Activated CD8-positive, alpha-beta T cell treated with anti-CD3 and anti-CD28 coated beads, Interleukin-2, amount 10 ng/mL, durations not matched to agents 7 days and 5 days (primary cell): ENCODE data around the gene COL9A1. TPM values are rescaled to one million over a fixed set of nuclear protein-coding genes. Genes with fewer than 3 reads are reported as not detected.

ENCODE experiments used
- ATAC-seq: fragments of 150-1000 bp; cut with Tn5 transposase; one replicate; pipeline ENCODE4 v1.10.0; 2021; ENCODE audit warnings: moderate library complexity
- CTCF ChIA-PET: fragments of 350-600 bp; sonication (Branson Sonifier 250); formaldehyde crosslinking; loops from one replicate; lab custom pipeline; 2021; ENCODE audit warnings: antibody characterized with exemption; lab: Charles Lee
- POLR2A ChIA-PET: fragments of 350-600 bp; sonication (Branson Sonifier 250); formaldehyde crosslinking; loops from one replicate; lab custom pipeline; 2021; ENCODE audit warnings: antibody characterized with exemption; lab: Charles Lee
- DNase-seq: peaks from one replicate; pipeline ENCODE4 v3.0.0-alpha.2; 2020
- H3K27ac Mint-ChIP-seq: one replicate; pipeline ENCODE4 v1.8.0; 2021; ENCODE audit warnings: mild to moderate bottlenecking, mixed read lengths
- H3K27me3 Mint-ChIP-seq: one replicate; pipeline ENCODE4 v1.8.0; 2021; ENCODE audit warnings: low read depth, mixed read lengths
- H3K36me3 Mint-ChIP-seq: one replicate; pipeline ENCODE4 v1.8.0; 2021; ENCODE audit warnings: low read depth, mixed read lengths
- H3K4me1 Mint-ChIP-seq: one replicate; pipeline ENCODE4 v1.8.0; 2021; ENCODE audit warnings: low read depth, mixed read lengths
- H3K4me3 Mint-ChIP-seq: one replicate; pipeline ENCODE4 v1.8.0; 2021; ENCODE audit warnings: mild to moderate bottlenecking, mixed read lengths
- H3K9me3 Mint-ChIP-seq: one replicate; pipeline ENCODE4 v1.8.0; 2022; ENCODE audit warnings: mixed read lengths; ENCODE audit not compliant: insufficient read depth
- total RNA-seq, 2 experiments: library from RNA; stranded (reverse); gene quantifications; one replicate each; pipeline ENCODE4 v1.2.3, GENCODE V29; 2021

Gene COL9A1
- total RNA-seq, 2 experiments from 2014 or later = not detected

- CTCF ChIA-PET = no interaction called here
- POLR2A ChIA-PET = no interaction called here
These were observed 17.7 kb downstream of the COL9A1 start for GRCh38 chr6:70285201-70285600.

GRCh38 chr6:70282919-70283461 is 19.9 kb downstream of the COL9A1 start:
- Mint-ChIP-seq H3K36me3 (no peaks in the 10 kb centered on the region), H3K27me3 (peaks cover 31% of the 10 kb centered on the region)

More at GRCh38 chr6:70285201-70285600, 17.7 kb downstream of the COL9A1 start:
- no peaks in the 10 kb centered on the region for H3K4me1 Mint-ChIP-seq
- no peaks in the 10 kb centered on the region for H3K9me3 Mint-ChIP-seq
- no peak overlapping the region for H3K27ac Mint-ChIP-seq
- no peak overlapping the region for H3K4me3 Mint-ChIP-seq
- DNase-seq = no peak
- ATAC-seq = no peak
- H3K27me3 Mint-ChIP-seq = peaks cover 32% of the 10 kb centered on the region
- H3K36me3 Mint-ChIP-seq = no peaks in the 10 kb centered on the region

DNA sequence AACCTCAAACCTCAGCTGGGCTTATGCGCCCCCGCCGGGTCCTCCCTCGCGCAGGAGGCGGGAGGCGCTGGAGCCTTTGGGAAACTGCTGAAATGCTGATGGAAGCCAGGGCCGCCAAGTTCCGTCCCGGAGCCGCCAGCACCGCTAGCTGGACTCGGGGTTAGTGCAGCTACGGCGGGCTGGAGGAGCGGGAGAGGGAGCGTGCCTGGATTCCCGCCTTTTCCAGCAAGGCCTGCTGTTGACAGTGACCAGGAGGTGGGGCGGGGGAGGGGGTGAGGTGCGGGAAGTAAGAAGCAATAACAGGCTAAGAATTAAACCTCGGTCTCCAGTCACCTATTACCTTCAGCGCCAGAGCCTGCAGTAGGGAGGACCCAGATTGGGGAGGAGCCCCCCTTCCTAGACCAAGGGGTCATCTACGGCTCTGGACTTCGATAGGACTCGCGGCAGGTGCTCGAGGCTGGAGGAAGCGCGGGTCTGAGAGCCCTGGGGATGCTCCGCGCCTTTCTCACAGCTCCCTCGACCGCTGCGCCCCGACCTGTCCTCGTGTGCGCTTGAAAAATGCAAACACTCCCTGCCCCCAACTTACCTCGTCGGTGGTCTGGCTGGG is 20.5 kb downstream of the COL9A1 start:
- ChIA-PET CTCF (no interaction called here), POLR2A (no interaction called here)
- H3K36me3 Mint-ChIP-seq = no peaks in the 10 kb centered on the region
- H3K4me1 Mint-ChIP-seq = no peaks in the 10 kb centered on the region
- no peak overlapping the region for H3K27ac Mint-ChIP-seq
- H3K4me3 Mint-ChIP-seq = no peak overlapping the region
- DNase-seq (no peak), ATAC-seq (no peak)
- no peaks in the 10 kb centered on the region for H3K9me3 Mint-ChIP-seq
- peaks cover 31% of the 10 kb centered on the region for H3K27me3 Mint-ChIP-seq

More at GRCh38 chr6:70282919-70283461, 19.9 kb downstream of the COL9A1 start:
- Mint-ChIP-seq H3K4me3 (no peak overlapping the region), H3K9me3 (no peaks in the 10 kb centered on the region), H3K27ac (no peak overlapping the region), H3K4me1 (no peaks in the 10 kb centered on the region)
- ChIA-PET POLR2A (no interaction called here), CTCF (no interaction called here)
- DNase-seq = no peak
- no peak for ATAC-seq

GRCh38 chr6:70281923-70282311 is 21.0 kb downstream of the COL9A1 start:
- ATAC-seq (no peak), DNase-seq (no peak)
- CTCF ChIA-PET = no interaction called here
- peaks cover 31% of the 10 kb centered on the region for H3K27me3 Mint-ChIP-seq
- H3K9me3 Mint-ChIP-seq = no peaks in the 10 kb centered on the region
- H3K36me3 Mint-ChIP-seq = no peaks in the 10 kb centered on the region
- POLR2A ChIA-PET = no interaction called here
- no peak overlapping the region for H3K4me3 Mint-ChIP-seq
- H3K27ac Mint-ChIP-seq = no peak overlapping the region
- no peaks in the 10 kb centered on the region for H3K4me1 Mint-ChIP-seq

DNA sequence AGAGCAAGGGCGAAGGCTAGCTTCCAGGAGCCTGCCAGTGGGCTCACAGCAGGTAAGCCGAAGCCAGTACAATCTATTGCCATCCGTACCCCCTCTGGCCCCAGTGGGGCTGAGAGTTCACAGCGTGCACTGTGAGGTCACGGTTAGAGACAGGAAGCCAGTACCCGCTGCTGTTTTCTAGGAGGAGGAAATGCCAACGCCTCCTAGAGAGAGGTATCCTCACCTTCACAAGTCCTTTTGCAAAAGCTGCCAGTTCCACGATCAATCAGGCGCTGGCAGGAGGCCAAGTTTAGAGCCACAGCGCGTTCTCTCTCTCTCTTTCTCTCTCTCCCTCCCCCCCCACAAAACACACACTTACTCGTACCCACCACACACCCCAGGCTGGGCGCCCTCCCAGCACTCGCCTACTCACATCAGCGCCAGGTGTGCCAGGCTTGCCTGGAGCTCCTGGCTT is 22.5 kb downstream of the COL9A1 start:
- CTCF ChIA-PET = no interaction called here
- POLR2A ChIA-PET = no interaction called here
- Mint-ChIP-seq H3K9me3 (no peaks in the 10 kb centered on the region), H3K27ac (no peak overlapping the region), H3K36me3 (no peaks in the 10 kb centered on the region), H3K27me3 (peaks cover 31% of the 10 kb centered on the region), H3K4me1 (no peaks in the 10 kb centered on the region), H3K4me3 (no peak overlapping the region)
- no peak for DNase-seq
- ATAC-seq = no peak

GRCh38 chr6:70277470-70277869 is 25.4 kb downstream of the COL9A1 start:
- no peaks in the 10 kb centered on the region for H3K9me3 Mint-ChIP-seq
- DNase-seq = no peak
- no peak for ATAC-seq
- no peaks in the 10 kb centered on the region for H3K36me3 Mint-ChIP-seq
- CTCF ChIA-PET = no interaction called here
- peaks cover 10% of the 10 kb centered on the region for H3K27me3 Mint-ChIP-seq
- no peak overlapping the region for H3K27ac Mint-ChIP-seq
- no peak overlapping the region for H3K4me3 Mint-ChIP-seq
- POLR2A ChIA-PET = no interaction called here
- H3K4me1 Mint-ChIP-seq = no peaks in the 10 kb centered on the region

- H3K27me3 Mint-ChIP-seq = no peaks in the 10 kb centered on the region
- no peak overlapping the region for H3K4me3 Mint-ChIP-seq
- POLR2A ChIA-PET = no interaction called here
- no peak overlapping the region for H3K27ac Mint-ChIP-seq
- ATAC-seq (no peak), DNase-seq (no peak)
- no peaks in the 10 kb centered on the region for H3K9me3 Mint-ChIP-seq
- no peaks in the 10 kb centered on the region for H3K36me3 Mint-ChIP-seq
- CTCF ChIA-PET = no interaction called here
- H3K4me1 Mint-ChIP-seq = no peaks in the 10 kb centered on the region
These were observed 28.5 kb downstream of the COL9A1 start for GRCh38 chr6:70274338-70274737.

DNA sequence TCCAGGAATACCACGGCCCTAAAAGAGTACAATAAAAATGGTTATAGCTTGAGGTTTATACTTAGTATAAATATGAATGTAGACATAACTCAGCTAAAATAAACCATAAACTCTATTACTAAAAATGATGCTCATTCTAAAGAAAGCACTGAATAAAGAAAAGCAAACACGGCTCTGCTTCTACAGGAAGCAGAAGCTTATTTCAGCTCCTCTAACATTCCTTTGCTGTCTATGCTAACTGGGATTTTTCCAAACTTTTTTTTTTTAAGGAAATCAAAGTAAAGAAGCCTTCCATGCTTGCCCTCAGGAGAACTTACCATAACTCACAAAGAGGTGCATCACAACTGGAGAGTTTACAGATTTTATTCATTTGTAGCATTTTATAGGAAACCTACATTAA is 30.8 kb downstream of the COL9A1 start:
- POLR2A ChIA-PET = no interaction called here
- Mint-ChIP-seq H3K4me3 (no peak overlapping the region), H3K27me3 (no peaks in the 10 kb centered on the region), H3K36me3 (no peaks in the 10 kb centered on the region), H3K27ac (no peak overlapping the region), H3K9me3 (no peaks in the 10 kb centered on the region), H3K4me1 (no peaks in the 10 kb centered on the region)
- DNase-seq (no peak), ATAC-seq (no peak)
- CTCF ChIA-PET = no interaction called here

DNA sequence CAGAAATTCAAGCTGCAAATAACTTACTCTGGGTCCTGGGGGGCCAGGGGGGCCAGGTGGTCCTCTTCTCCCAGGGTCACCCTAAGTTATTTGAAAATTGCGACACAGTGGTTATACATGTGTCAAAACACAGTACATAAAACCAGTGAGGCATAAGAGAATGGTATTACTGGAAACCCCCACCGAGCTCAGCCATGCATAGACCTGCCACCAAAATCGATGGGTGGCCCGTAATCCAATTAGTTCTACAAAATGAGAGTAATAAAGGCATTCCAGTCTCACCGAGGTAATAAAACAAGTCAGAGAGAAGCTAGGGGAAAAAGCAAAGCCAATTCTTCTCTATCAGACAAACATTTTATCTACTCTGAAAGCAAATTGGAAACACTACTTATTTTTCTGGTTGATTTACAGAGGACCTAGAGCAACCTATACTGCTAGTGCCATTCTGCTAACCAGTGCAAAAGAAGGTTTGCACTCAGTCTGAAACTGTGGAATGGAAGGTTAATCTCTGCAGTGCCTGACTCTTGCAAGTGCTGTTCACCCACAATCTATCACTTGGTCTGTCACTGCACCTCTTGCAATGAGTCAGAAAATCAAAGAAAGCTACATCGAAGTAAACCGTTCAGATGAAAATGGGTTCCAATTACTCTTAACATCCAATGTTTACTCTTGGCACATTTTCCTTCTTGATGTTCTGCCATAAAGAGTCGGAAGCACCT is 32.4 kb downstream of the COL9A1 start:
- H3K9me3 Mint-ChIP-seq = no peaks in the 10 kb centered on the region
- no peak overlapping the region for H3K27ac Mint-ChIP-seq
- ChIA-PET CTCF (no interaction called here), POLR2A (no interaction called here)
- H3K4me3 Mint-ChIP-seq = no peak overlapping the region
- ATAC-seq = no peak
- H3K4me1 Mint-ChIP-seq = no peaks in the 10 kb centered on the region
- H3K36me3 Mint-ChIP-seq = no peaks in the 10 kb centered on the region
- DNase-seq = no peak
- peaks cover 2% of the 10 kb centered on the region for H3K27me3 Mint-ChIP-seq

- Mint-ChIP-seq H3K4me1 (no peaks in the 10 kb centered on the region), H3K36me3 (no peaks in the 10 kb centered on the region), H3K9me3 (no peaks in the 10 kb centered on the region), H3K4me3 (no peak overlapping the region), H3K27ac (no peak overlapping the region), H3K27me3 (peaks cover 2% of the 10 kb centered on the region)
- DNase-seq (no peak), ATAC-seq (no peak)
- ChIA-PET POLR2A (no interaction called here), CTCF (no interaction called here)
These were observed 36.7 kb downstream of the COL9A1 start for GRCh38 chr6:70266142-70266541.

DNA sequence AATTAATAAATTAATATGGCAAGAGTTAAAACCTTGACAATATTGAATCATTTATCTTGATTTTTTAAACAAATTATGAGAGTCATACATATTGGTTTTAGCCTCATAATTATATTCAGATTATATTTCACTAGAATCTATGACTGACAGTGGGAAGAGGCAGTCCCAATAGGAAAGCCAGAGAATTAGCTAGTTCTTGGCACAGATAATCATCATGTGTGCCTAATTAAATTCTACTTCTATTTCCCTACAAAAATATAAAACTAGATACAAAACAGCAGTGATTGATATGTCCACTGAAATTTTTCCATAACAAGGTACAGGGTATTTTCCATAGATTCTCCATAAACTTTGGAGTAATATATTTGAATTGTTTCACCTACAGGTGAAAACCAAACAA is 38.6 kb downstream of the COL9A1 start:
- no peaks in the 10 kb centered on the region for H3K4me1 Mint-ChIP-seq
- H3K27me3 Mint-ChIP-seq = peaks cover 2% of the 10 kb centered on the region
- no peak overlapping the region for H3K4me3 Mint-ChIP-seq
- CTCF ChIA-PET = interaction anchor here (1.1 kb wide), 1 partner anchor 43 kb away, joined by 3 read pairs; no protein-coding TSS in a partner anchor
- ATAC-seq = no peak
- H3K36me3 Mint-ChIP-seq = no peaks in the 10 kb centered on the region
- POLR2A ChIA-PET = no interaction called here
- no peak for DNase-seq
- no peak overlapping the region for H3K27ac Mint-ChIP-seq
- H3K9me3 Mint-ChIP-seq = no peaks in the 10 kb centered on the region

DNA sequence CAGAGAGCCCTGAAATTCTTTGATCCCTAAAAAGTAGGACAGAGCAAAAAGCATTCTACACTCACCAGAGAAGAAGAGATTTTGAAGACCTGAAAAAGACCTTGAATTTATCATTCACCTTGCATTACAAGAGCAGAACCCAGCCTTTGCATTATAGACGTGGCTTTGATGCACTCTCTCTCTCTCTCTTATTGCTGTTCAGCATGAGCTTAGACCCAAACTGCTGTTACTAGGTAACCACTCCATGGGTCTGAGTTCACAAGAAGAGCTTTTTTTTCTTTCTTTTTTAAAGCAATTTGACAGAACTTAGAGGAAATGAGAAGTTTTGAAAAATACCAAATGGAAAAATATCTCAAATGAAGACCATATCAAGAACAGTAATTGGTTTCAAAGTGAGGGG is 44.4 kb downstream of the COL9A1 start:
- H3K4me3 Mint-ChIP-seq = no peak overlapping the region
- DNase-seq (no peak), ATAC-seq (no peak)
- no peaks in the 10 kb centered on the region for H3K27me3 Mint-ChIP-seq
- POLR2A ChIA-PET = no interaction called here
- no peaks in the 10 kb centered on the region for H3K36me3 Mint-ChIP-seq
- H3K9me3 Mint-ChIP-seq = no peaks in the 10 kb centered on the region
- CTCF ChIA-PET = no interaction called here
- H3K4me1 Mint-ChIP-seq = no peaks in the 10 kb centered on the region
- H3K27ac Mint-ChIP-seq = no peak overlapping the region
